ENCODE measurements around the gene TLE3.
"Not testable (repeated sequence)": the region's sequence is repeated elsewhere in the genome, so short reads cannot be mapped to it uniquely, and the experiment has no call there.

TLE3 gene

DNA sequence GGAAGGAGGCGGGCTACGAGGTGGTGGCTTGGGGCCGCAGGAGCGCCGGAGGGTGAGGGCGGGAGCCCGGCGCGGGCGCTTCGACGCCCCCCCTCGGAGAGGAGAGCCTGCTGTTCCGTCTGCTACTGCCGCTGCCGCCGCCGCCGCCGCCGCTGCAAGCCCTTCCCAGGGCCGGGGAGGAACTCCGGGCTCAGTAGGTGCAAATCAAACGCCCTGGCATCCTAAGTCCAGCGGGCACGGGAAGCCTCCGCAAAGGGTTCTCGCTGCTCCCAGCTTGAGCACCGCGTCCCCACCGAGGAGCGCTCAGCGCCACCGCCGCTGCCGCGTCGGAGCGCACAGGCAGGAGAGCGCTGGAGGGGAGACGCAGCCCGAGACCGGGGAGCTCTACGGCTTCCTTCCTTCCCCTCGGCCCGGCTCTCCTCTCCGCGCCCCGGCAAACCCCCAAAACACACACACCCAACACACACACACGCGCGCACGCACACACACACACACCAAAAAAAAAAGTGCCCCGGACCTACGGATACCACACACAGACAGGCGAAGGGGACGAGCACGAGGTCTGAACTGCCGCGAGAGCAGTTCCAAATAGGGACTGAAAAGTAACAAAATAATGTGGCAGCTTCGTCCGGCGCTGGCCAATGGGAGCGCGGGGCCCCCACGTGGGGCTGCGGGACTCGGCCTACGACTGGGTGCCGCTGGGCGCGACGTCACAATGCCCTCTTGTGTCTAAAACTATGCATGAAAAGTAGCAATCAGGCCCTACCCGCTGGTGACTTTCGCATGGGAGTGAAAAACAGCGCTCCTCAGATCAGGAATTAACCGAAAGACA lies at the start of gene TLE3:
TLE3 (minus strand) TSS at position 597 of the 832 bp plus-strand sequence. CDS start 1,119 bp downstream, outside the sequence.
- in situ Hi-C loops (cut with MboI; ENCODE audit: low sequenced_read_pairs) = loop anchor here (25.0 kb wide), 1 partner anchor 390 kb away; no protein-coding TSS in a partner anchor

GRCh38 chr15:70147178-70147760 lies 49.6 kb upstream of the TLE3 start:
- in situ Hi-C loops (cut with MboI; ENCODE audit: low sequenced_read_pairs) = no loop called here

DNA sequence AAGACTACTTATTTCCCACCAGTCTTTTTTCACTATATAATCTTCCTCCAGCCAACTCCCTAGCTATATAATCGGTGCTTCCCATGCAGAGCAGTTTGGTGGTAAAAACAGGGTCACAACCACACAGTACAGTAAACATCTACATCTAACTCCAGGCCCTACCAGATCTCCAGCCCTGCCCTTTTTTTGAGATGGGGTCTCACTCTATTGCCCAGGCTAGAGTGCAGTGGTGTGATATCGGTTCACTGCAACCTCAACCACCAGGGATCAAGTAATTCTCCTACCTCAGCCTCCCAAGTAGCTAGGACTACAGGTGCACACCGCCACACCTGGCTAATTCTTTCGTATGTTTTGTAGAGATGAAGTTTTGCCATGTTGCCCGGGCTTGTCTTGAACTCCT lies 49.1 kb upstream of the TLE3 start:
- in situ Hi-C loops (cut with MboI; ENCODE audit: low sequenced_read_pairs) = no loop called here

GRCh38 chr15:70146162-70146561 lies 48.4 kb upstream of the TLE3 start:
- in situ Hi-C loops (cut with MboI; ENCODE audit: low sequenced_read_pairs) = no loop called here

DNA sequence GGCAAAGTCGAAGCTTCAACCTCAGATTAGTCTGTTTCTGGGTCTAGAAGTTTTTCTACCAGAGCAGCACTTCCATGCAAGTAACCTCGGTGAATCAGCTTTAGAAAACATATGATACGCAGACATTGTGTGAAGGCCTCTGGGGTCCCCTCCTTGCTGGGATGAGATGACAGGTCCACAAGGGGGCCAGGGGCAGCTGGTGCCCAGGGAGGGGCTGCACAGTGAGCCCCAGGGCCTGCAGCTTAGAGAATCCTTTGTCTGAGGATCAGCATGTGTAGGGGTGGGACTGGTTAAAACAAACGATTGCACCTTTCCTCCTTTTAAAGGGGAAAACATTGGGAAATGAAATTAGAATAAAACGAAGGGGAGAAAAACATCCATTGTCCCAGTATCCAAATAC lies 47.5 kb upstream of the TLE3 start:
- in situ Hi-C loops (cut with MboI; ENCODE audit: low sequenced_read_pairs) = no loop called here

GRCh38 chr15:70142322-70143191 lies 44.8 kb upstream of the TLE3 start:
- in situ Hi-C loops (cut with MboI; ENCODE audit: low sequenced_read_pairs) = no loop called here

GRCh38 chr15:70142072-70142321 lies 44.3 kb upstream of the TLE3 start:
- in situ Hi-C loops (cut with MboI; ENCODE audit: low sequenced_read_pairs) = no loop called here

- in situ Hi-C loops (cut with MboI; ENCODE audit: low sequenced_read_pairs) = no loop called here
Observed at GRCh38 chr15:70141376-70142071, 43.8 kb upstream of the TLE3 start.

DNA sequence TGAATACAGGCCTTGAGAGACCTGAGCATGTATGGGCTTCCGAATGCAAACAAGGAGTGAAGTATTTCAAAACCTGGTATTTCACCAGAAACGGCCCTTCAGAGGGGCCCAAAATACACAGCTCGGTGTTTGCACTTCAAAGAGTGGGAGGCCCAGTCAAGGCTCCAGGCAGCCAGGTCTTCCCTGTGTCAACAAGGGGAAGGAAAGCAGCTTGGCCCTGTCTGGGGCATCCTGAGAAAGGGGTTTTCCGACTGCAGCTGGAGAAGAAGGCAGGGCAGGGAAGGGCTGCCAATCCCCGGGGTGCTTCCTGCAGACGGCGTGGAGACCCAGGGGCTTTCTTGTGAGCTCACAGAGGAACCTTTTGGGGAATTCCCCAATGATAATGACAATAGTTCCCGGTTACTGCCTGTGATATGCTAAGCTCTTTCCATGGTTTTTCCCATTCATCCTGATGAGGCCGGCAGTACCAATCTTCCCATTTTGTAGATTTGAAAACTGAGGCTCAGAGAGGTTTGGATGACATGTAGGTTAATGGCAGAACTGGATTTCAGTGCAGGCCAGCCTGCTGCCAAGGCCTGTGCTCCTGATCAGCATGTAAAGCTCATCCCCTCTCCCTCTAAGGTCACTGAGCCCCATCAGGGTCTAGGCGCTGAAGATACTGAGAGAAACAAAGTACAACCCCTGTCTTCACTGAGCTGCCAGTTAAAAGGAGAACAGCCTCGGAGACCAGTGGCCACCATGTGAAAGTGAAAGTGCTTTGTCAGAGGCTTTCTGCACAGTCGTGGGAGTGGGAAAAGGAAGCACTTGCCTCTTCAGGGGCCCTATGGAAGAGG lies 43.0 kb upstream of the TLE3 start:
- in situ Hi-C loops (cut with MboI; ENCODE audit: low sequenced_read_pairs) = no loop called here

- in situ Hi-C loops (cut with MboI; ENCODE audit: low sequenced_read_pairs) = no loop called here
Observed at GRCh38 chr15:70140025-70140542, 42.4 kb upstream of the TLE3 start.

DNA sequence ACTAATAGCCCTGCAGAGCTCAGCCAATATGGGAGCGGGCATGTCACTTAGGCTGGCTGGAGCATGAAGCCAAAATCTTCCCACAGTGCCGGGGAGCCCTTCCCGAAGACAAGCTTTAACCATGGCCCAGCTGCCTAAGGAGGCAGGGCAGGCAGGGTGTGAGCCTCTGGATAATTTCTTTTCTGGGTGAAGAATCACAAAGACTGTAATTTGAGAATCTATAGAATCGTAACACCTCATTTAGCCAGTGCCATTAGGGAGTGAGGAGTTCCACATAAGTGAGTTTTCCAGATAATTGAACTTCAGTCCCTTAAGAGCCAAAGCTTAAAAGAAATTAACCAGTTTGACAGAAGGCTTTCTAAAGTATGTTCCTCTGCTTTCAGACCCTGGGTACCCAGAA lies 40.2 kb upstream of the TLE3 start:
- in situ Hi-C loops (cut with MboI; ENCODE audit: low sequenced_read_pairs) = no loop called here

DNA sequence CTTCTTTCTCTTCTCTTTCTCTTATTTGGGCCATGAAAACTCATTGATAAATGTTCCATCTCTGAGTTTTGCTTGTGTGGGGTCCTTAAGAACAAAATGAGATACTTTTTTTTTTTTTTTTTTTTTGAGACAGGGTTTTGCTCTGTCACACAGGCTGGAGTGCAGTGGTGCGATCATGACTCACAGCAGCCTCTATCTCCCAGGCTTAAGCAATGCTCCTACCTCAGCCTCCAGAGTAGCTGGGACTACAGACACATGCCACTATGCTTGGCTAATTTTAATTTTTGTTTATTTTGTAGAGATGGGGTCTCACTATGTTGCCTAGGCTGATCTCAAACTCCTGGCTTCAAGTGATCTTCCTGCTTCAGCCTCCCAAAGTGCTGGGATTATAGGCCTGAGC lies 39.3 kb upstream of the TLE3 start:
- in situ Hi-C loops (cut with MboI; ENCODE audit: low sequenced_read_pairs) = not testable (repeated sequence)

DNA sequence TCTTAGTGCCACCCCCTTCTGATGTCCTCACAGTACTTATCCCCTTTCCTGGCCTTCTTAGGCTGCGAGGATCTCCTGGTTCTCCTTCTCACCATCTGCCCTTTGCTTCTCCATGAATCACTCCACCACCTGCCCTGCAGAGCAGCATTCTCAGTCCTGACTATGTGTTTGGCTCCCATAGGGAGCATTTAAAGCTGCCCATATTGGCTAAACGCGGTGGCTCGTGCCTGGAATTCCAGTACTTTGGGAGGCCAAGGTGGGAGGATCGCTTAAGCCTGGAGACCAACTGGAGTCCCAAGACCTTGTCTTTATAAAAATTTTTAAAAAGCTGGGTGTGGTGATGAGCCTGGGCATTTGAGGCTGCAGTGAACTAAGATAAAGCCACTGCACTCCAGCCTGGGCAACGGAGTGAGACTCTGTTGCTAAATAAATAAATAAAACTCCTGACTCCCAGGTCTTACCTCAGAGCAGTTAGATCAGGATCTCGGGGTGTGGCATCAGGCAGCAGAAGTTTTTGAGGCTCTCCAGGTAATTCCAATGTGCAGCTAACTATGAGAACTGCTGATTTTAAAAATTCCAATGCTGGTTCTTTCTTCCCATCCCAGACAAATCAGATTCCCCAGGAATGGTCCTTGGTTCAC lies 36.2 kb upstream of the TLE3 start:
- in situ Hi-C loops (cut with MboI; ENCODE audit: low sequenced_read_pairs) = no loop called here

DNA sequence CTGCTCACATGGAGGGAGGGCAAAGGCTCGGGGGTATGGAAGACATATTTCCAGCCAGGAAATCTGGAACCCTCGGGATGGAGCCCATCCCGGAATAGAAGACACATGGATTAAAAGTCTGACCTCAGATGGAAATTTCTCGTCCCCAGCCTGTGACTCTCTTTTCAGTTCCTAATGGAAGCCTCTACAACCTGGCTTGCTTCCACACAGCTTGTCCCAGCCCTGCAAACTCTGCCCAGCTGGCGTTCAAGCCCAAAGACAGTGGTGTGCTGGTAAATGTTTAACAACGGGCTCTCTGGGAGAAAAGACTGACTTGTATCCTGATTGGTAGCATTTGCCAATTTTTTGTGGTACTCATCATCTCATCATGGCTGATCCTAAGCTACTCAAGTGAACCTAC lies 35.6 kb upstream of the TLE3 start:
- in situ Hi-C loops (cut with MboI; ENCODE audit: low sequenced_read_pairs) = no loop called here

DNA sequence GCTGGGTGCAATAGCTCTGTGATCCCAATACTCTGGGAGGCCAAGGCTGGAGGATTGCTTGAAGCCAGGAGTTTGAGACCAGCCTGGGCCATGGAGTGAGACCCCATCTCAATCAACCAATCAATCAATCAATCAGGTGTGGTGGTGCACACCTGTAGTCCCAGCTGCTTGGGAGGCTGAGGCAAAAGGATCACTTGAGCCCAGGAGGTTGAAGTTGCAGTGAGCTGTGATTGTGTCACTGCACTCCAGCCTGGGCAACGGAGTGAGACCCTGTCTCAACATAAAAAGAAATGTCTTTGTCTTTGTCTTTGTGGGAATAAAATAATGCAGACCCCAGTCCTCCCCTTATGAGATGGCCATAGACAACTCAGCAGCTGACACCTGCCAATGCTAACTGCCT lies 34.9 kb upstream of the TLE3 start:
- in situ Hi-C loops (cut with MboI; ENCODE audit: low sequenced_read_pairs) = no loop called here

DNA sequence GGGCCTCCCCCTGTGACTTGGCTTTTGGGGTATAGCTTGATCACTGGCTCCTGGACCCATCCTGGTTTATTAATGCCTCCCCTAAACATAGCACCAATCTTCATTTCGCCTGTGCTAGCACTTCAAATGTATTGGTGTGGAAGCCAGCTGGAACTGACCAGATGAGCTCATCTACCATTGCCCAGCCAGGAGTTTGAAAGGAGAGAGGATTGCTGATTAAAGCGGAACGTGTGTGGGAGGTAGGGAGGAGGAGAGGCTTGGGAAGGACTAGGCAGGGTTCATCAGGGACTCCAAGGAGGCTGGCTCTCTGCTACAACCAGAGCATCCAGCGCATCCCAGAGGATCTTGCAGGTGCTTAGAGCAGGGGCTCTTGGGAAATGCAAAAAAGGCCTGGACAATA lies 34.4 kb upstream of the TLE3 start:
- in situ Hi-C loops (cut with MboI; ENCODE audit: low sequenced_read_pairs) = no loop called here

DNA sequence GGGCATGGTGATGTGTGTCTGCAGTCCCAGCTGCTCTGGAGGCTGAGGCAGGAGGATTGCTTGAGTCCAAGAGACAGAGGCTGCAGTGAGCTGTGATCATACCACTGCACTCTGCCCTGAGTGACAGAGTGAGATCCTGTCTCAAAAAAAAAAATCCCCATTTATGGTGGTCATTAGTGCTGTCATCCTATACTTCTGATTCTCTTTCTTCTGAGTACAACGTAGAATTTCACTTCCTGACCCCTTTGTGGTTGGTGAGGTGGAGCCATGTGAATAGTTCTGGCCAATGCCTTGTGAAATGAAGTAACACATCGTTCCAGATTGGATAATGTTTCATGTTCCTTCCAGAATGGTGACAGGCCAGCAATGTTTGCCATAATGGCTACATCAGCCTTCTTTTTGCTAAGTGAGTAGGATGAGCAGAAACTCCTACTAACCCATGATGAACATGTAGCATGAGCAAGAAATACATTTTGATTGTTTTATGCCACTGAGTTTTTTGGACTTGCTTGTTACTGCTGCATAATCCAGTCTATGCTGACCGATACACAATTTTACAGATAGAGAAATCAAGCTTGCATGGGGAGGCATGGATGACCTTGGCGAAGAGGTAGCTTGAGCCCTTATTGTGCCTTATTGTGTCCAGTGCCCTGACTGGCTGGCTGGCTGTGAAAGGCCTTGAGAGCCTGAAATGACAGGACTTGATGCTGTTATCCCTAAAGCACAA lies 30.9 kb upstream of the TLE3 start:
- in situ Hi-C loops (cut with MboI; ENCODE audit: low sequenced_read_pairs) = no loop called here

GRCh38 chr15:70127770-70128413 lies 30.2 kb upstream of the TLE3 start:
- in situ Hi-C loops (cut with MboI; ENCODE audit: low sequenced_read_pairs) = no loop called here

Data from HL-60/S4 treated with phorbol 12-myristate 13-acetate at 8.2 ng/mL for 4 days and 3 days (cell line).